DND-41 (cell line): Measurements from ENCODE around the gene CYB5R4.

ENCODE experiments used
- EZH2 ChIP-seq: IDR thresholded peaks from 3 replicates; pipeline ENCODE4 v1.6.1; 2012; ENCODE audit warnings: borderline replicate concordance, low read depth, mild to moderate bottlenecking, moderate library complexity, low read length, inconsistent platforms; ENCODE audit not compliant: severe bottlenecking
- TF ChIP-seq, protein P1 (sequence below): IDR thresholded peaks from 2 replicates; pipeline ENCODE4 v1.5.1; 2012; ENCODE audit warnings: borderline replicate concordance, low read length, moderate library complexity, mild to moderate bottlenecking; ENCODE audit not compliant: poor library complexity, severe bottlenecking; ENCODE audit errors: extremely low read depth

DNA sequence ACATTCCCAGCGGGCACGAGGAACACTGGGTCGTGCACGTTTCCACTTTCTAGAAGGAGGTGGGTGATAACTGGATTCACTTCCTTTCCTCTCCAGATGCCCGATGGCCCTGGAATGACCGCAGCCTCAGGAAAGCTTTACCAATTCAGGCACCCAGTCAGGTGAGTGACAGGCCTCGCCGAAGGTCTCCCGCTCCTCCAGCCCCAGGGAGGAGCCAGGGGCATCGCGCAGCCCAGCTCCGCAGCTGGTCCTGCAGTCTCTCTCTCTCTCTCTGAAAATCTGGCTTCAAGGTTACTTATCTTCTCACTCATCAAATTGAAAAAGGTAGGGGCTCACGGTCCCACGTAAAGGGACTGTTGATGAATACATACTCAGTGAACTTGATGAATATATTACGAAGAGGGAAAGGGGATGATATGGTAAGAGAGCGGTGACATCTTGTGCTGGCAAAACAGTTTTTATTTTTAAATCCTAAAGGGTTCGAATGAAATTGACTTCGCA is 5.4 kb upstream of the CYB5R4 start:
- TF ChIP-seq EZH2: no peak
- TF ChIP-seq, protein P1, sequence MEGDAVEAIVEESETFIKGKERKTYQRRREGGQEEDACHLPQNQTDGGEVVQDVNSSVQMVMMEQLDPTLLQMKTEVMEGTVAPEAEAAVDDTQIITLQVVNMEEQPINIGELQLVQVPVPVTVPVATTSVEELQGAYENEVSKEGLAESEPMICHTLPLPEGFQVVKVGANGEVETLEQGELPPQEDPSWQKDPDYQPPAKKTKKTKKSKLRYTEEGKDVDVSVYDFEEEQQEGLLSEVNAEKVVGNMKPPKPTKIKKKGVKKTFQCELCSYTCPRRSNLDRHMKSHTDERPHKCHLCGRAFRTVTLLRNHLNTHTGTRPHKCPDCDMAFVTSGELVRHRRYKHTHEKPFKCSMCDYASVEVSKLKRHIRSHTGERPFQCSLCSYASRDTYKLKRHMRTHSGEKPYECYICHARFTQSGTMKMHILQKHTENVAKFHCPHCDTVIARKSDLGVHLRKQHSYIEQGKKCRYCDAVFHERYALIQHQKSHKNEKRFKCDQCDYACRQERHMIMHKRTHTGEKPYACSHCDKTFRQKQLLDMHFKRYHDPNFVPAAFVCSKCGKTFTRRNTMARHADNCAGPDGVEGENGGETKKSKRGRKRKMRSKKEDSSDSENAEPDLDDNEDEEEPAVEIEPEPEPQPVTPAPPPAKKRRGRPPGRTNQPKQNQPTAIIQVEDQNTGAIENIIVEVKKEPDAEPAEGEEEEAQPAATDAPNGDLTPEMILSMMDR: no peak
